Measurements from ENCODE around the gene RNF4.

DNA sequence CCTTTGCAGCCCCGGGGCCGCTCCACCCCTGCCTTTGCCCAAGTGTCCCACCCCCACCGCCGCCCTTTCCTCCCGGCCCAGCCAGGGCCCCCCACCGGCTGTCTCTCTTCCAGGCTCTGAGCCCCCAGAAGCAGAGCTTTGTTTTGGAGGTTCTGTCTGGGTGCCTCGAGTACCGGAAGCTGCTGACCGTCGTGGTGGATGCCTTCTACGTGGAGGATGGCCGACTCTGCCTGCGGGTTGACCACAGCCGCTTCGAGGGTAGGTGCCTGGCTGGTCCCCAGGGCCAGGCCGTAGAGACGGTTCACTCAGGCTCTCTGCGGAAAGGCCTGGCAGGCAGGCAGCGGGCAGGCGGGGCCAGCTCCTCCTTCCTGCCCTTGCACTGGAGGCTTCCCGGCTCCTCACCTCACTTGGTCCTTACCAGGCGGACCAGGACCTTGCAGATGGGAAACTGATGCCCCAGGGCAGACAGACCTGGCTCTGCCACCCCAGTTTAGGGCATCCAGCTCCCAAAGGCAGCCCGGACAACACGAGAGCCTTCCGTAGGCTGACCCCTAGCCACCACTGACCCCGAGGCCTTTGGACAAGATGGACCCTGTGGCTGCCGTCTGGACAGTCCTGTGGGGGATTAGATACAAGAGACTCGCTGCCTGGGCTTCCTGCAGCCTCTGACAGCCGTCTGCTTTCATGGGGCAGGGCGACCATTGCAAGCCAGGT, 32.0 kb upstream of the RNF4 start:
- TF ChIP-seq, protein P1, sequence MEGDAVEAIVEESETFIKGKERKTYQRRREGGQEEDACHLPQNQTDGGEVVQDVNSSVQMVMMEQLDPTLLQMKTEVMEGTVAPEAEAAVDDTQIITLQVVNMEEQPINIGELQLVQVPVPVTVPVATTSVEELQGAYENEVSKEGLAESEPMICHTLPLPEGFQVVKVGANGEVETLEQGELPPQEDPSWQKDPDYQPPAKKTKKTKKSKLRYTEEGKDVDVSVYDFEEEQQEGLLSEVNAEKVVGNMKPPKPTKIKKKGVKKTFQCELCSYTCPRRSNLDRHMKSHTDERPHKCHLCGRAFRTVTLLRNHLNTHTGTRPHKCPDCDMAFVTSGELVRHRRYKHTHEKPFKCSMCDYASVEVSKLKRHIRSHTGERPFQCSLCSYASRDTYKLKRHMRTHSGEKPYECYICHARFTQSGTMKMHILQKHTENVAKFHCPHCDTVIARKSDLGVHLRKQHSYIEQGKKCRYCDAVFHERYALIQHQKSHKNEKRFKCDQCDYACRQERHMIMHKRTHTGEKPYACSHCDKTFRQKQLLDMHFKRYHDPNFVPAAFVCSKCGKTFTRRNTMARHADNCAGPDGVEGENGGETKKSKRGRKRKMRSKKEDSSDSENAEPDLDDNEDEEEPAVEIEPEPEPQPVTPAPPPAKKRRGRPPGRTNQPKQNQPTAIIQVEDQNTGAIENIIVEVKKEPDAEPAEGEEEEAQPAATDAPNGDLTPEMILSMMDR (IDR thresholded peaks at IDR 0.05; ENCODE audit: insufficient read depth, low read depth, low read length): no peak
- no peak for TF ChIP-seq EZH2 (IDR thresholded peaks at IDR 0.05; ENCODE audit: insufficient read depth, low read length)
